Natural killer cell (primary cell): ENCODE measurements around the gene YTHDF1. TPM values are rescaled to one million over a fixed set of nuclear protein-coding genes. Genes with fewer than 3 reads are reported as not detected.

Experiments
- ATAC-seq, 3 donors: fragments of 150-1000 bp in 2 of 3; fragments of 200-7000 bp in 1 of 3; cut with Tn5 transposase; 1 replicate in 1 of 3; 2 replicates in 2 of 3; pipeline ENCODE4 v1.10.0; 2021; ENCODE audit warnings: mild to moderate bottlenecking in 2 of 3, moderate library complexity in 2 of 3
- DNase-seq, 2 donors: peaks; one replicate each; pipeline versions ENCODE4 v3.0.0 to v3.0.0-alpha.2; 2013 to 2021; ENCODE audit warnings: mixed read lengths in 1 of 2
- H3K27ac ChIP-seq: one replicate; pipeline ENCODE4 v1.5.1; 2013; ENCODE audit warnings: mild to moderate bottlenecking, low read length
- H3K27me3 ChIP-seq: one replicate; pipeline ENCODE4 v1.6.1; 2013; ENCODE audit warnings: low read length; ENCODE audit not compliant: control insufficient read depth, insufficient read depth
- H3K36me3 ChIP-seq: one replicate; pipeline ENCODE4 v1.6.1; 2013; ENCODE audit warnings: low read length; ENCODE audit not compliant: control insufficient read depth, insufficient read depth
- H3K4me1 ChIP-seq: one replicate; pipeline ENCODE4 v1.6.1; 2013; ENCODE audit warnings: low read length; ENCODE audit not compliant: control insufficient read depth, insufficient read depth
- H3K4me3 ChIP-seq: one replicate; pipeline ENCODE4 v1.5.1; 2013; ENCODE audit warnings: low read length
- H3K9me3 ChIP-seq: one replicate; pipeline ENCODE4 v1.6.1; 2013; ENCODE audit warnings: low read length; ENCODE audit not compliant: control insufficient read depth, insufficient read depth
- H3K27ac Mint-ChIP-seq, 2 donors: one replicate each; pipeline ENCODE4 v1.8.0; 2022; ENCODE audit warnings: mild to moderate bottlenecking in 2 of 2, mixed read lengths in 2 of 2, moderate library complexity in 1 of 2
- H3K27me3 Mint-ChIP-seq, 2 donors: one replicate each; pipeline ENCODE4 v1.8.0; 2022; ENCODE audit warnings: low read depth in 2 of 2, mixed read lengths in 2 of 2
- H3K36me3 Mint-ChIP-seq: one replicate; pipeline ENCODE4 v1.8.0; 2022; ENCODE audit warnings: mixed read lengths
- H3K4me1 Mint-ChIP-seq, 2 donors: one replicate each; pipeline ENCODE4 v1.8.0; 2022; ENCODE audit warnings: mixed read lengths in 2 of 2
- H3K4me3 Mint-ChIP-seq: one replicate; pipeline ENCODE4 v1.8.0; 2022; ENCODE audit warnings: mild to moderate bottlenecking, moderate library complexity, mixed read lengths
- H3K9me3 Mint-ChIP-seq, 2 donors: one replicate each; pipeline ENCODE4 v1.8.0; 2022; ENCODE audit warnings: mixed read lengths in 2 of 2
- WGBS: methylation state at CpG from one replicate; pipeline ENCODE4 v1.1.7; 2013; ENCODE audit warnings: missing lambda C conversion rate; ENCODE audit not compliant: insufficient coverage; 5-methylcytosine and 5-hydroxymethylcytosine counted together
- intact Hi-C: fragments of 100-400 bp; cut with micrococcal nuclease; formaldehyde crosslinking; loops from one replicate; pipeline ENCODE4 v1.14.2; 2022
- total RNA-seq, 4 donors: library from RNA; stranded (reverse); fragments of 120-200 nt in 1 of 4; gene quantifications; one replicate each; pipeline versions ENCODE4 v1.2.3 to v1.2.4, GENCODE V29; 2013 to 2022
- TF ChIP-seq, protein P1 (sequence below): fragments of 200-600 bp; IDR thresholded peaks from one replicate; pipeline ENCODE4 v1.8.0; 2022; ENCODE audit warnings: antibody characterized with exemption

Gene YTHDF1
- total RNA-seq, 3 donors from 2014 or later (not counting 1 experiment from before 2014, with no cell fraction given): 39.1 to 43.1 (median 41.0) TPM

DNA sequence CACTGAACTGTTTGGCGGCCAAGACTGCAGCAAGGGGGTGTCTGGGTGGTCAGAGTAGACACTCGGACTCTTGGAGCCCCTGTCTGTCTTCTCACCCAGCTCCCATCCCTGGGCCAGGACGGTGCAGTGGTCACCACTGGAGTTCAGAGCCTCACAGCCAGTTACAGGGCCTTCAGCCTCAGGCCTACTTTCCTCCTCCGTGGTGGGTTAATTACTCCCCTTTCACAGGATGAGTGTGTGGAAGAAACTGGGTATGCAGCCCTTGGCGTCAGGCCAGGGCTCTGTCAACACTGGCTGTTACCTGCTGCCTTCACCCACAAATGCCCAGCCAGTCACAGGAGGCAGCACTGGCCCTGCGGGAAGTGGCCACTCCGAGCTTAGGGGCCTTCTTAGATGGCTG is 1.8 kb upstream of the YTHDF1 start:
- H3K36me3 ChIP-seq: peaks cover 9% of the 10 kb centered on the region
- no peak for ATAC-seq
- intact Hi-C loops: loop anchor here (2.0 kb wide), 1 partner anchor 55 kb away; the partner anchor contains the start of gene ARFGAP1
- H3K27ac ChIP-seq: no peak overlapping the region
- Mint-ChIP-seq H3K4me1 (peaks cover 27 to 34% of the 10 kb centered on the region in 2 donors), H3K4me3 (no peak overlapping the region), H3K27me3 (peaks cover 0 to 10% of the 10 kb centered on the region in 2 donors), H3K27ac (peak overlapping the region in 1 of 2 donors; percentile 90), H3K9me3 (no peaks in the 10 kb centered on the region), H3K36me3 (no peaks in the 10 kb centered on the region)
- H3K27me3 ChIP-seq: no peaks in the 10 kb centered on the region
- no peaks in the 10 kb centered on the region for H3K9me3 ChIP-seq
- DNase-seq: no peak
- TF ChIP-seq, protein P1, sequence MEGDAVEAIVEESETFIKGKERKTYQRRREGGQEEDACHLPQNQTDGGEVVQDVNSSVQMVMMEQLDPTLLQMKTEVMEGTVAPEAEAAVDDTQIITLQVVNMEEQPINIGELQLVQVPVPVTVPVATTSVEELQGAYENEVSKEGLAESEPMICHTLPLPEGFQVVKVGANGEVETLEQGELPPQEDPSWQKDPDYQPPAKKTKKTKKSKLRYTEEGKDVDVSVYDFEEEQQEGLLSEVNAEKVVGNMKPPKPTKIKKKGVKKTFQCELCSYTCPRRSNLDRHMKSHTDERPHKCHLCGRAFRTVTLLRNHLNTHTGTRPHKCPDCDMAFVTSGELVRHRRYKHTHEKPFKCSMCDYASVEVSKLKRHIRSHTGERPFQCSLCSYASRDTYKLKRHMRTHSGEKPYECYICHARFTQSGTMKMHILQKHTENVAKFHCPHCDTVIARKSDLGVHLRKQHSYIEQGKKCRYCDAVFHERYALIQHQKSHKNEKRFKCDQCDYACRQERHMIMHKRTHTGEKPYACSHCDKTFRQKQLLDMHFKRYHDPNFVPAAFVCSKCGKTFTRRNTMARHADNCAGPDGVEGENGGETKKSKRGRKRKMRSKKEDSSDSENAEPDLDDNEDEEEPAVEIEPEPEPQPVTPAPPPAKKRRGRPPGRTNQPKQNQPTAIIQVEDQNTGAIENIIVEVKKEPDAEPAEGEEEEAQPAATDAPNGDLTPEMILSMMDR: no peak
- 95% methylated on average over 6 of the region's 7 CpGs for WGBS
- no peak overlapping the region for H3K4me3 ChIP-seq
- H3K4me1 ChIP-seq: peaks cover 28% of the 10 kb centered on the region

DNA sequence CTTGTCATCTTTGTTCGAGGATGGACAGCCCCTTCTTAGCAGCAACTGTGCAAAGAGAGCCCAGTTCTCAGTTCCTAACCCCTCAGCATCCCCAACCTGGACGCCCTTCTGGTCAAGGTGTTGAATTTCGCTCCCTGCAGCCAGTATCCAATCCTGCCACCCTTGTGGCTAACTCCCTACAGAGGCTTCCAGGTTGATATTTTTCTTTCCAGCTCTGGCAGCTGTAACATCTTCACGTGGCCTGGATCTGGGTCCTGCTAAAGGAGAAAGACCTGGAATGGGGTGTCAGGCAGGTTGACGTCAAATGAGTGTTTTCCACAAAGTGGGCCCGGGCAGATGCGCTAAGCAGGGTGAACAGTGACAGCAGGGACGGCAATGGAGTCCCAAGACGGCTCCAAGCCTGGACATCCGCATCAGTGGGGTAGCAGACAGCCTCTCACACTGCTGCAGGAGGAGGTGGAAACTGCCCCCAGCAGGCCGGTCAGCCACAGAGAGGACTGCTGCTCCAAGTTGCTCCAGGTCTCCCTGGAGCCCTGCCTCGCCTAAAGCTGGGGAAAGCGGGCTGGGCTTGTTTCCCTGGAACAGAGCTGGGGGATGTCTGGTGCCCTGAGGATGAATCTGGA is 1.0 kb upstream of the YTHDF1 start:
- Mint-ChIP-seq H3K27me3 (peaks cover 0 to 10% of the 10 kb centered on the region in 2 donors), H3K4me1 (peaks cover 35 to 41% of the 10 kb centered on the region in 2 donors), H3K27ac (peak overlapping the region; percentile 84 to 90), H3K4me3 (peak overlapping the region; percentile 90), H3K36me3 (no peaks in the 10 kb centered on the region), H3K9me3 (no peaks in the 10 kb centered on the region)
- no peaks in the 10 kb centered on the region for H3K9me3 ChIP-seq
- intact Hi-C loops: loop anchor here (2.0 kb wide), 1 partner anchor 56 kb away; the partner anchor contains the start of gene ARFGAP1
- H3K36me3 ChIP-seq: peaks cover 16% of the 10 kb centered on the region
- ATAC-seq (no peak), DNase-seq (peak in 1 of 2 donors; percentile 33)
- 87% methylated on average over 13 of the region's 13 CpGs for WGBS
- H3K27ac ChIP-seq: peak overlapping the region; percentile 74
- TF ChIP-seq, protein P1: no peak
- peak overlapping the region; percentile 57 for H3K4me3 ChIP-seq
- peaks cover 35% of the 10 kb centered on the region for H3K4me1 ChIP-seq
- H3K27me3 ChIP-seq: no peaks in the 10 kb centered on the region

DNA sequence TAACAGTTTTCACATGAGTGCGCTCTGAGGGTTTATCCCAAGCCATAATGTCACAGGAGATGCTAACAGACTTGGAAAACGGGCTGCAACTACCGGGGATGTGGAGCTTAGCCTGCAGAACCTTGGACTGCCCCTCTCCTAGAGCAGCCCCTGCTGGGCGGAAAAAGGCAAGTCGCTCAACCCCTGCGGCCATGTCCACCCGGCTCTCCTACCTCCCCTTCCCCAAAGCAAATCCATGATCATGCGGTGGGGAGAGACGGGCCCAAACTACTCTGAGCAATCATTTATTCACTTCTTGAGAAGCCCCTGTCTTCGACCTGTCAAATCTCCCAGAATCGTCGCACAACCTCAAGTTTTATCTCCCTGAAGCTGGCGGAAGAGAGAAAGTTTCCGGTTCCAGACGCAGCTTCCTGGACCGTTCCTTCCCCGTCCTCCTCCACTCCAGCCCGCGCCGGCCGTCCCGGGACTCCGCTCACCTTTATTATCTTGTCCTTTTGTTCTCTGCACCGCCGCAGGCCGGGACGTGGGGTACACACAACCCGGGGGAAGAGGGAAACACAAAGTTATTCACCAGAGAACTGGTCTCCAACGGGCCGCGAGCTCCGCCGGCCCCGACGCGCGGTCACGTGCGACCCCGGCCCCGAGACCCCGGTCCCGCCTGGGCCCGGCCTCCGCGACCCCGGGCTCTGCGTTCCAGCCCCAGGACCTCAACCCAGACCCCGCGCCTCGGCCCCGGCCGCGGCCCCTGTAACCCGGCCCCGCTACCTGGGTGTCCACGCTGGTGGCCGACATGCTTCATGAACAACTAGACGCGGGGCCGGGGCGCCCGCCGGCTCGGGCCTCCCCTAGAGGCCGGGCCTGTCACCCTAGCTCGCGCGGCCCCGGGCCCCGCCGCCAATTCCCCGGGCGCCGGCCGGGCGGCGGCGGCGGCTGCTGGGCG is 560 bp downstream of the YTHDF1 start:
- Mint-ChIP-seq H3K36me3 (no peaks in the 10 kb centered on the region), H3K27ac (peak overlapping the region; percentile 85 to 90), H3K27me3 (peaks cover 0 to 5% of the 10 kb centered on the region in 2 donors), H3K4me3 (peak overlapping the region; percentile 90), H3K4me1 (peaks cover 51 to 55% of the 10 kb centered on the region in 2 donors), H3K9me3 (no peaks in the 10 kb centered on the region)
- Histone ChIP-seq H3K27ac (peak overlapping the region; percentile 56), H3K36me3 (peaks cover 24% of the 10 kb centered on the region), H3K27me3 (no peaks in the 10 kb centered on the region), H3K4me3 (peak overlapping the region; percentile 60), H3K4me1 (peaks cover 35% of the 10 kb centered on the region), H3K9me3 (no peaks in the 10 kb centered on the region)
- no peak for ATAC-seq
- TF ChIP-seq, protein P1: no peak
- whole genome bisulfite sequencing: 3% methylated on average over 81 of the region's 81 CpGs
- peak in 1 of 2 donors; percentile 44 for DNase-seq
- intact Hi-C loops: loop anchor here (2.0 kb wide), 1 partner anchor 57 kb away; the partner anchor contains the start of gene ARFGAP1
